H1 (cell line): ENCODE data around the gene OTUD1. TPM values are rescaled to one million over a fixed set of nuclear protein-coding genes. Genes with fewer than 3 reads are reported as not detected.
A peak's percentile ranks its signal among the peaks of the same experiment; 100 is the strongest.

Source experiments
- CTCF ChIA-PET: fragments of 300-600 bp; sonication (Branson Sonifier 250); formaldehyde crosslinking; loops from one replicate; lab custom pipeline; 2021; ENCODE audit not compliant: partially characterized antibody; lab: Charles Lee
- POLR2A ChIA-PET: fragments of 300-600 bp; sonication (Branson Sonifier 250); formaldehyde crosslinking; loops from one replicate; lab custom pipeline; 2021; ENCODE audit warnings: inconsistent platforms; ENCODE audit not compliant: partially characterized antibody; lab: Charles Lee
- DNase-seq, 2 experiments: peaks; one replicate each; pipeline versions ENCODE4 v3.0.0 to v3.0.0-alpha.2; 2010 to 2022; ENCODE audit warnings: low spot score in 2 of 2, low read depth in 1 of 2, mixed read lengths in 1 of 2
- FAIRE-seq: peaks from 2 replicates; lab custom pipeline; 2011; peaks lifted over from hg19 to GRCh38; lab: Jason Lieb, UNC
- H2AFZ ChIP-seq: 2 replicates; pipeline ENCODE4 v1.8.1; 2012; ENCODE audit warnings: low read length, inconsistent platforms
- H2AK5ac ChIP-seq: 2 replicates; pipeline ENCODE4 v1.6.1; 2013; ENCODE audit warnings: low read depth, low read length
- H2BK120ac ChIP-seq: replicated peaks from 2 replicates; pipeline ENCODE3; 2013; ENCODE audit warnings: low read depth, low read length, inconsistent platforms
- H2BK12ac ChIP-seq: 2 replicates; pipeline ENCODE4 v1.6.1; 2013; ENCODE audit warnings: low read depth, low read length
- H2BK15ac ChIP-seq: 2 replicates; pipeline ENCODE4 v1.6.1; 2013; ENCODE audit warnings: low read length
- H2BK20ac ChIP-seq: 2 replicates; pipeline ENCODE4 v1.6.1; 2013; ENCODE audit warnings: low read length
- H2BK5ac ChIP-seq: 2 replicates; pipeline ENCODE4 v1.6.1; 2013; ENCODE audit warnings: low read depth, low read length
- H3K14ac ChIP-seq: 2 replicates; pipeline ENCODE4 v1.6.1; 2013; ENCODE audit warnings: inconsistent platforms; ENCODE audit not compliant: insufficient read length
- H3K18ac ChIP-seq: 2 replicates; pipeline ENCODE4 v1.6.1; 2013; ENCODE audit warnings: low read length; ENCODE audit errors: extremely low read depth
- H3K23ac ChIP-seq: 2 replicates; pipeline ENCODE4 v1.6.1; 2013; ENCODE audit warnings: inconsistent platforms; ENCODE audit not compliant: insufficient read length
- H3K23me2 ChIP-seq: 2 replicates; pipeline ENCODE4 v1.6.1; 2013; ENCODE audit warnings: low read depth, low read length
- H3K27ac ChIP-seq: 2 replicates; pipeline ENCODE4 v1.6.1; 2011; ENCODE audit warnings: low read depth, low read length, inconsistent platforms
- H3K27me3 ChIP-seq, 4 experiments: replicated peaks in 1 of 4; 1 replicate in 1 of 4; 2 replicates in 3 of 4; pipeline versions ENCODE4 v1.6.1 to v1.8.1; 2011 to 2013; ENCODE audit warnings: low read length in 3 of 4, mild to moderate bottlenecking in 3 of 4, inconsistent platforms in 2 of 4, mixed read lengths in 2 of 4, moderate library complexity in 1 of 4; ENCODE audit not compliant: control insufficient read depth in 3 of 4, insufficient read depth in 3 of 4; ENCODE audit errors: extremely low read depth in 1 of 4
- H3K36me3 ChIP-seq, 4 experiments: 2 replicates each; pipeline versions ENCODE4 v1.6.1 to v1.8.1; 2011 to 2013; ENCODE audit warnings: mild to moderate bottlenecking in 4 of 4, low read length in 3 of 4, moderate library complexity in 2 of 4, control low read depth in 1 of 4, inconsistent platforms in 1 of 4; ENCODE audit not compliant: insufficient read depth in 4 of 4, control insufficient read depth in 2 of 4
- H3K4ac ChIP-seq: replicated peaks from 2 replicates; pipeline ENCODE3; 2013; ENCODE audit warnings: low read length, low read depth, mixed read lengths, inconsistent platforms; ENCODE audit not compliant: insufficient read length
- H3K4me1 ChIP-seq, 4 experiments: replicated peaks in 1 of 4; 1 replicate in 1 of 4; 2 replicates in 3 of 4; pipeline versions ENCODE4 v1.6.1 to v1.8.1; 2011 to 2013; ENCODE audit warnings: low read length in 3 of 4, inconsistent platforms in 2 of 4, mixed read lengths in 1 of 4; ENCODE audit not compliant: insufficient read depth in 4 of 4, control insufficient read depth in 3 of 4
- H3K4me2 ChIP-seq, 2 experiments: 2 replicates each; pipeline versions ENCODE4 v1.6.1 to v1.8.1; 2011 to 2013; ENCODE audit warnings: low read depth in 2 of 2, low read length in 2 of 2, control low read depth in 1 of 2, inconsistent platforms in 1 of 2, mild to moderate bottlenecking in 1 of 2; ENCODE audit not compliant: insufficient read depth in 1 of 2
- H3K4me3 ChIP-seq, 4 experiments: fragments of 200-600, 300-600 bp in 1 of 4; sonication (generic), shearing (Covaris generic), sonication (Bioruptor Twin) in 1 of 4; 2 replicates each; pipeline versions ENCODE4 v1.5.1 to v1.8.1; 2011 to 2016; ENCODE audit warnings: low read length in 4 of 4, low read depth in 3 of 4, control low read depth in 2 of 4, inconsistent platforms in 2 of 4, mild to moderate bottlenecking in 2 of 4, mixed read lengths in 1 of 4, moderate library complexity in 1 of 4; ENCODE audit not compliant: insufficient read depth in 2 of 4; ENCODE audit errors: extremely low read depth in 1 of 4
- H3K56ac ChIP-seq: replicated peaks from 2 replicates; pipeline ENCODE3; 2013; ENCODE audit warnings: low read depth, mild to moderate bottlenecking, mixed read lengths, low read length, inconsistent platforms; ENCODE audit not compliant: insufficient read length
- H3K79me1 ChIP-seq: 2 replicates; pipeline ENCODE4 v1.6.1; 2013; ENCODE audit warnings: low read depth, low read length, control low read depth
- H3K79me2 ChIP-seq, 2 experiments: 2 replicates each; pipeline versions ENCODE4 v1.6.1 to v1.8.1; 2012 to 2013; ENCODE audit warnings: low read length in 2 of 2, mild to moderate bottlenecking in 2 of 2, inconsistent platforms in 1 of 2; ENCODE audit not compliant: insufficient read depth in 2 of 2, control insufficient read depth in 1 of 2
- H3K9ac ChIP-seq, 4 experiments: replicated peaks in 1 of 4; 1 replicate in 1 of 4; 2 replicates in 3 of 4; pipeline versions ENCODE4 v1.6.1 to v1.8.1; 2011 to 2013; ENCODE audit warnings: low read depth in 3 of 4, low read length in 3 of 4, control low read depth in 2 of 4, mild to moderate bottlenecking in 2 of 4, moderate library complexity in 2 of 4, inconsistent platforms in 1 of 4; ENCODE audit errors: extremely low read depth in 1 of 4
- H3K9me3 ChIP-seq, 2 experiments: 2 replicates each; pipeline versions ENCODE4 v1.6.1 to v1.8.1; 2012 to 2013; ENCODE audit warnings: mild to moderate bottlenecking in 2 of 2, moderate library complexity in 2 of 2, control low read depth in 1 of 2, inconsistent platforms in 1 of 2, low read depth in 1 of 2, low read length in 1 of 2, mixed read lengths in 1 of 2; ENCODE audit not compliant: insufficient read depth in 2 of 2
- H4K20me1 ChIP-seq, 2 experiments: replicated peaks in 1 of 2; 2 replicates each; pipeline versions ENCODE3 to v1.8.1; 2011 to 2013; ENCODE audit warnings: inconsistent platforms in 2 of 2, low read length in 2 of 2, mild to moderate bottlenecking in 1 of 2; ENCODE audit not compliant: insufficient read depth in 2 of 2, control insufficient read depth in 1 of 2
- H4K5ac ChIP-seq: 2 replicates; pipeline ENCODE4 v1.6.1; 2013; ENCODE audit warnings: low read length, low read depth, mixed read lengths, inconsistent platforms; ENCODE audit not compliant: insufficient read length
- H4K8ac ChIP-seq: 2 replicates; pipeline ENCODE4 v1.8.0; 2013; ENCODE audit warnings: mild to moderate bottlenecking, moderate library complexity, low read length, inconsistent platforms; ENCODE audit not compliant: insufficient read depth; ENCODE audit errors: extremely low read depth
- H4K91ac ChIP-seq: replicated peaks from 2 replicates; pipeline ENCODE3; 2013; ENCODE audit warnings: low read length, mixed read lengths, inconsistent platforms; ENCODE audit not compliant: insufficient read length
- EP300 ChIP-seq, 2 experiments: IDR thresholded peaks; 1 replicate in 1 of 2; 2 replicates in 1 of 2; pipeline ENCODE4 v1.6.1; 2011 to 2012; ENCODE audit warnings: low read depth in 2 of 2, low read length in 2 of 2, mild to moderate bottlenecking in 2 of 2, borderline replicate concordance in 1 of 2, inconsistent platforms in 1 of 2, moderate library complexity in 1 of 2
- GABPA ChIP-seq: IDR thresholded peaks from 2 replicates; pipeline ENCODE4 v1.6.1; 2011; ENCODE audit warnings: mild to moderate bottlenecking, low read length, moderate library complexity, borderline replicate concordance; ENCODE audit not compliant: insufficient read depth
- MAX ChIP-seq: IDR thresholded peaks from 2 replicates; pipeline ENCODE4 v1.6.1; 2012; ENCODE audit warnings: inconsistent platforms
- RXRA ChIP-seq: IDR thresholded peaks from 2 replicates; pipeline ENCODE4 v1.6.1; 2011; ENCODE audit warnings: low read depth, mild to moderate bottlenecking, low read length, moderate library complexity; ENCODE audit not compliant: insufficient read depth
- SAP30 ChIP-seq: fragments of 300-600 bp; sonication (generic); IDR thresholded peaks from 2 replicates; pipeline ENCODE4 v1.7.1; 2012; ENCODE audit warnings: low read length, moderate library complexity, mild to moderate bottlenecking, inconsistent platforms; ENCODE audit not compliant: insufficient read depth, insufficient replicate concordance
- USF2 ChIP-seq: IDR thresholded peaks from 2 replicates; pipeline ENCODE4 v1.6.1; 2011; ENCODE audit warnings: low read length, improper control_type of control experiment
- WGBS, 2 experiments: shearing (Covaris generic) in 1 of 2; methylation state at CpG; one replicate each; pipeline versions ENCODE4 v1.1.6 to v1.1.7; 2013 to 2015; ENCODE audit warnings: low lambda C conversion rate in 2 of 2, mixed read lengths in 2 of 2, inconsistent platforms in 1 of 2, low coverage in 1 of 2, missing lambda C conversion rate in 1 of 2; ENCODE audit not compliant: insufficient replicate concordance in 2 of 2, insufficient coverage in 1 of 2, insufficient read length in 1 of 2; ENCODE audit errors: extremely low coverage in 1 of 2, missing lambda C conversion rate in 1 of 2; 5-methylcytosine and 5-hydroxymethylcytosine counted together
- polyA plus RNA-seq, 7 experiments: library from polyadenylated mRNA; depleted of rRNA in 3 of 7; stranded (reverse) in 5 of 7; unstranded in 2 of 7; fragments of >200 nt in 5 of 7; fragments of 200-250 nt in 2 of 7; gene quantifications; 1 replicate in 5 of 7; 2 replicates in 1 of 7; 4 replicates in 1 of 7; pipeline versions ENCODE4 v1.2.1 to v1.2.3, GENCODE V29; 2011 to 2013; ENCODE audit warnings: missing spikeins in 2 of 7, mixed read lengths in 2 of 7
- total RNA-seq: library from RNA; stranded (reverse); fragmentation: NEBNext Ultra II Directional; extraction: Animal tissue kit (Norgen Biotek cat#: 25700); gene quantifications from 2 replicates; pipeline ENCODE4 v1.2.1, GENCODE V29; 2021

OTUD1 gene
- total and polyA plus RNA-seq, 2 of the 8 experiments (the other 6 are each of a cell fraction or from before 2014, with no cell fraction given) = 1.3 to 7.1 TPM

- Histone ChIP-seq H3K36me3 (no peaks in the 10 kb centered on the region), H3K9ac (no peak overlapping the region), H3K4me1 (peaks cover 2 to 5% (median 4%) of the 10 kb centered on the region in 4 experiments; a peak in 6 of 7 replicates), H2AK5ac (no peak overlapping the region), H3K4ac (no peak overlapping the region), H3K4me3 (no peak overlapping the region), H3K27me3 (no peaks in the 10 kb centered on the region), H3K4me2 (no peak overlapping the region), H4K5ac (no peak overlapping the region), H2BK15ac (no peak overlapping the region), H3K14ac (no peak overlapping the region), H3K23me2 (no peaks in the 10 kb centered on the region), H2BK20ac (no peak overlapping the region), H3K9me3 (no peaks in the 10 kb centered on the region), H4K91ac (no peak overlapping the region), H3K79me2 (no peaks in the 10 kb centered on the region), H2BK12ac (0 out of 2 replicates have a peak overlapping the region, but pooled peaks have one; percentile 39), H3K23ac (no peak overlapping the region), H3K27ac (no peak overlapping the region), H2AFZ (no peak overlapping the region), H3K18ac (no peak overlapping the region), H4K8ac (no peak overlapping the region), H3K79me1 (no peaks in the 10 kb centered on the region), H3K56ac (no peak overlapping the region), H2BK5ac (no peak overlapping the region), H2BK120ac (no peak overlapping the region), H4K20me1 (no peaks in the 10 kb centered on the region)
- DNase-seq (no peak), FAIRE-seq (no peak)
- TF ChIP-seq USF2 (no peak), MAX (no peak), SAP30 (no peak), RXRA (no peak), EP300 (IDR thresholded peaks at IDR 0.05; ENCODE audit: borderline replicate concordance in 1 of 2, low read depth in 2 of 2, low read length in 2 of 2) (no peak), GABPA (no peak)
- ChIA-PET CTCF (interaction anchor here (1.6 kb wide), 1 partner anchor 9 kb away, joined by 7 read pairs; no protein-coding TSS in a partner anchor), POLR2A (no interaction called here)
- 72% methylated on average over 8 of the region's 8 CpGs; no CpG with 5 or more reads in 1 of the 2 experiments for WGBS, 2 experiments
Measured at GRCh38 chr10:23472181-23472580, 33.3 kb downstream of the OTUD1 start.
